H9 (cell line): ENCODE results near the gene CLEC16A. TPM values are rescaled to one million over a fixed set of nuclear protein-coding genes. Genes with fewer than 3 reads are reported as not detected.

Experiments
- DNase-seq: peaks from one replicate; pipeline ENCODE4 v3.0.0-alpha.2; 2017
- H2AFZ ChIP-seq: one replicate; pipeline ENCODE4 v1.6.1; 2013; ENCODE audit warnings: mild to moderate bottlenecking, low read length, control low read depth, moderate library complexity
- H2AK5ac ChIP-seq: 2 replicates; pipeline ENCODE4 v1.6.1; 2013; ENCODE audit warnings: low read length, control low read depth, mixed read lengths; ENCODE audit not compliant: insufficient read length
- H2BK120ac ChIP-seq: one replicate; pipeline ENCODE4 v1.6.1; 2013; ENCODE audit warnings: low read depth, mild to moderate bottlenecking, low read length, control low read depth, inconsistent platforms; ENCODE audit not compliant: poor library complexity, severe bottlenecking
- H2BK12ac ChIP-seq: 2 replicates; pipeline ENCODE4 v1.6.1; 2013; ENCODE audit warnings: low read length, control low read depth, mixed read lengths, low read depth; ENCODE audit not compliant: insufficient read length
- H2BK15ac ChIP-seq: 2 replicates; pipeline ENCODE4 v1.6.1; 2013; ENCODE audit warnings: low read depth, low read length, control low read depth
- H2BK20ac ChIP-seq: one replicate; pipeline ENCODE4 v1.6.1; 2013; ENCODE audit warnings: low read depth, mild to moderate bottlenecking, low read length, control low read depth, inconsistent platforms; ENCODE audit not compliant: poor library complexity, severe bottlenecking
- H2BK5ac ChIP-seq: 2 replicates; pipeline ENCODE4 v1.6.1; 2013; ENCODE audit warnings: low read length, control low read depth, mixed read lengths; ENCODE audit not compliant: insufficient read length
- H3K14ac ChIP-seq: 2 replicates; pipeline ENCODE4 v1.6.1; 2013; ENCODE audit warnings: low read length, control low read depth; ENCODE audit not compliant: insufficient read depth
- H3K18ac ChIP-seq: 2 replicates; pipeline ENCODE4 v1.6.1; 2013; ENCODE audit warnings: low read depth, mild to moderate bottlenecking, mixed read lengths, low read length, control low read depth; ENCODE audit not compliant: insufficient read length
- H3K23ac ChIP-seq: 2 replicates; pipeline ENCODE4 v1.6.1; 2013; ENCODE audit warnings: low read length, control low read depth, mixed read lengths, low read depth; ENCODE audit not compliant: insufficient read length
- H3K23me2 ChIP-seq: 2 replicates; pipeline ENCODE4 v1.6.1; 2013; ENCODE audit warnings: low read depth, mild to moderate bottlenecking, mixed read lengths, low read length, control low read depth; ENCODE audit not compliant: insufficient read length, poor library complexity, severe bottlenecking
- H3K27ac ChIP-seq: 2 replicates; pipeline ENCODE4 v1.5.1; 2013; ENCODE audit warnings: low read length, control low read depth, mixed read lengths, low read depth; ENCODE audit not compliant: insufficient read length
- H3K27me3 ChIP-seq: 2 replicates; pipeline ENCODE4 v1.6.1; 2013; ENCODE audit warnings: low read length, control low read depth, inconsistent platforms; ENCODE audit not compliant: insufficient read depth
- H3K4ac ChIP-seq: 2 replicates; pipeline ENCODE4 v1.6.1; 2013; ENCODE audit warnings: low read depth, mild to moderate bottlenecking, control low read depth, inconsistent platforms, low read length, moderate library complexity
- H3K4me1 ChIP-seq: 2 replicates; pipeline ENCODE4 v1.6.1; 2013; ENCODE audit warnings: low read length, control low read depth, inconsistent platforms; ENCODE audit not compliant: insufficient read depth
- H3K4me2 ChIP-seq: 2 replicates; pipeline ENCODE4 v1.6.1; 2013; ENCODE audit warnings: low read length, control low read depth, mixed read lengths; ENCODE audit not compliant: insufficient read length, insufficient read depth
- H3K56ac ChIP-seq: 2 replicates; pipeline ENCODE4 v1.6.1; 2013; ENCODE audit warnings: low read depth, mild to moderate bottlenecking, mixed read lengths, low read length, control low read depth; ENCODE audit not compliant: insufficient read length
- H3K79me1 ChIP-seq: 2 replicates; pipeline ENCODE4 v1.6.1; 2013; ENCODE audit warnings: low read depth, mild to moderate bottlenecking, moderate library complexity, low read length, control low read depth, inconsistent platforms; ENCODE audit not compliant: insufficient read depth, poor library complexity, severe bottlenecking
- H3K79me2 ChIP-seq: 2 replicates; pipeline ENCODE4 v1.6.1; 2013; ENCODE audit warnings: low read length, control low read depth, inconsistent platforms; ENCODE audit not compliant: insufficient read depth
- H3K9ac ChIP-seq: 2 replicates; pipeline ENCODE4 v1.6.1; 2013; ENCODE audit warnings: low read length, control low read depth, mixed read lengths; ENCODE audit not compliant: insufficient read length; ENCODE audit errors: extremely low read depth
- H3K9me3 ChIP-seq: one replicate; pipeline ENCODE4 v1.6.1; 2013; ENCODE audit warnings: low read depth, low read length, inconsistent platforms; ENCODE audit not compliant: control insufficient read depth
- H3T11ph ChIP-seq: one replicate; pipeline ENCODE4 v1.6.1; 2013; ENCODE audit warnings: mild to moderate bottlenecking, low read length, control low read depth, inconsistent platforms
- H4K20me1 ChIP-seq: one replicate; pipeline ENCODE4 v1.6.1; 2013; ENCODE audit not compliant: control insufficient read depth, insufficient read length, insufficient read depth
- H4K5ac ChIP-seq: 2 replicates; pipeline ENCODE4 v1.6.1; 2013; ENCODE audit warnings: low read depth, mild to moderate bottlenecking, mixed read lengths, low read length, control low read depth; ENCODE audit not compliant: insufficient read length
- H4K8ac ChIP-seq: replicated peaks from 2 replicates; pipeline ENCODE4 v1.6.1; 2013; ENCODE audit warnings: low read length, control low read depth, mixed read lengths, low read depth; ENCODE audit not compliant: insufficient read length
- H4K91ac ChIP-seq: 2 replicates; pipeline ENCODE4 v1.6.1; 2013; ENCODE audit warnings: low read depth, mild to moderate bottlenecking, moderate library complexity, mixed read lengths, low read length, control low read depth; ENCODE audit not compliant: insufficient read length
- H3K27ac Mint-ChIP-seq, 3 experiments: 2 replicates in 2 of 3; 3 replicates in 1 of 3; pipeline ENCODE4 v1.8.0; 2020 to 2021; ENCODE audit warnings: mixed read lengths in 3 of 3, mild to moderate bottlenecking in 1 of 3, moderate library complexity in 1 of 3
- H3K27me3 Mint-ChIP-seq: 2 replicates; pipeline ENCODE4 v1.8.0; 2021; ENCODE audit warnings: low read depth, mild to moderate bottlenecking, moderate library complexity, mixed read lengths
- H3K36me3 Mint-ChIP-seq, 3 experiments: 2 replicates in 2 of 3; 3 replicates in 1 of 3; pipeline ENCODE4 v1.8.0; 2020 to 2021; ENCODE audit warnings: low read depth in 3 of 3, mixed read lengths in 3 of 3; ENCODE audit not compliant: insufficient read depth in 1 of 3
- H3K4me1 Mint-ChIP-seq, 2 experiments: 2 replicates each; pipeline ENCODE4 v1.8.0; 2020; ENCODE audit warnings: mixed read lengths in 2 of 2
- H3K4me3 Mint-ChIP-seq, 2 experiments: 2 replicates in 1 of 2; 3 replicates in 1 of 2; pipeline ENCODE4 v1.8.0; 2020 to 2021; ENCODE audit warnings: mild to moderate bottlenecking in 2 of 2, mixed read lengths in 2 of 2, moderate library complexity in 1 of 2
- H3K9me3 Mint-ChIP-seq, 2 experiments: 2 replicates in 1 of 2; 3 replicates in 1 of 2; pipeline ENCODE4 v1.8.0; 2020; ENCODE audit warnings: mild to moderate bottlenecking in 2 of 2, mixed read lengths in 2 of 2, moderate library complexity in 1 of 2
- CTCF ChIP-seq: fragments of 200-600 bp; sonication (generic); conservative IDR thresholded peaks from 3 replicates; pipeline ENCODE4 v1.8.0; 2021; ENCODE audit warnings: antibody characterized with exemption, mild to moderate bottlenecking
- WGBS: extraction: QIAGEN DNeasy Blood & Tissue Kit; methylation state at CpG from one replicate; pipeline ENCODE4 v1.1.7; 2013; ENCODE audit warnings: missing lambda C conversion rate, low lambda C conversion rate, mixed read lengths; ENCODE audit not compliant: insufficient read length; ENCODE audit errors: extremely low coverage; 5-methylcytosine and 5-hydroxymethylcytosine counted together
- total RNA-seq: library from RNA; stranded (reverse); gene quantifications from 2 replicates; pipeline ENCODE4 v1.2.1, GENCODE V29; 2021

CLEC16A gene
- total RNA-seq, 1 experiment from 2014 or later, result 15.2 TPM

GRCh38 chr16:11064202-11064540 lies 119.8 kb downstream of the CLEC16A start:
- no peak overlapping the region for H3K4me3 Mint-ChIP-seq
- Histone ChIP-seq H3K9ac (no peak overlapping the region), H3K79me1 (no peaks in the 10 kb centered on the region), H2BK15ac (no peak overlapping the region), H3K23ac (no peak overlapping the region), H2BK5ac (no peak overlapping the region), H3K4me1 (no peaks in the 10 kb centered on the region), H4K91ac (no peak overlapping the region), H3K79me2 (no peaks in the 10 kb centered on the region), H4K8ac (no peak overlapping the region), H3K9me3 (no peaks in the 10 kb centered on the region), H3K56ac (no peak overlapping the region), H2BK120ac (no peak overlapping the region), H3K14ac (no peak overlapping the region), H3K4me2 (no peak overlapping the region), H4K20me1 (no peaks in the 10 kb centered on the region), H3T11ph (no peak overlapping the region), H2BK20ac (no peak overlapping the region), H2AK5ac (no peak overlapping the region), H2AFZ (no peak overlapping the region), H3K27me3 (no peaks in the 10 kb centered on the region), H3K23me2 (no peaks in the 10 kb centered on the region), H4K5ac (no peak overlapping the region), H3K27ac (no peak overlapping the region), H3K4ac (no peak overlapping the region), H2BK12ac (no peak overlapping the region), H3K18ac (no peak overlapping the region)
- no CpG with 5 or more reads among the region's 3 CpGs for whole genome bisulfite sequencing
- H3K27ac Mint-ChIP-seq, result no peak overlapping the region
- no peaks in the 10 kb centered on the region for H3K9me3 Mint-ChIP-seq
- no peak for TF ChIP-seq CTCF
- no peaks in the 10 kb centered on the region for H3K27me3 Mint-ChIP-seq
- peaks cover 0 to 15% (median 0%) of the 10 kb centered on the region in 3 experiments; a peak in 2 of 7 replicates for H3K36me3 Mint-ChIP-seq
- no peak for DNase-seq
- H3K4me1 Mint-ChIP-seq, result peaks cover 6 to 11% of the 10 kb centered on the region in 2 experiments; a peak in 3 of 4 replicates
